RWPE1 (cell line): Measurements from ENCODE around the gene DLGAP3.

Source experiments
- CTCF ChIA-PET: fragments of 350-600 bp; sonication (Branson Sonifier 250); formaldehyde crosslinking; extraction: SDS; loops from one replicate; lab custom pipeline; 2021; lab: Yijun Ruan, JAX
- POLR2A ChIA-PET: fragments of 400-600 bp; formaldehyde crosslinking; extraction: SDS; loops from one replicate; lab custom pipeline; 2020; ENCODE audit warnings: antibody characterized with exemption; ENCODE audit not compliant: low non-redundant PET; lab: Yijun Ruan, JAX
- DNase-seq: peaks from one replicate; pipeline ENCODE4 v3.0.0; 2012; ENCODE audit warnings: low spot score
- H3K27ac ChIP-seq: fragments of 450-650 bp; 2 replicates; pipeline ENCODE4 v1.5.1; 2017
- CTCF ChIP-seq: fragments of 450-650 bp; conservative IDR thresholded peaks from 2 replicates; pipeline ENCODE4 v1.5.1; 2017; ENCODE audit warnings: low read depth, mild to moderate bottlenecking

Gene DLGAP3

GRCh38 chr1:34915521-34915920 is 13.9 kb downstream of the DLGAP3 start:
- H3K27ac ChIP-seq, result no peak overlapping the region
- no peak for DNase-seq
- ChIA-PET POLR2A (no interaction called here), CTCF (no interaction called here)
- no peak for TF ChIP-seq CTCF

- DNase-seq, result no peak
- ChIA-PET POLR2A (no interaction called here), CTCF (interaction anchor here (0.6 kb wide), 1 partner anchor 717 kb away, joined by 3 read pairs; no protein-coding TSS in a partner anchor)
- no peak overlapping the region for H3K27ac ChIP-seq
- no peak for TF ChIP-seq CTCF
These were observed 14.5 kb downstream of the DLGAP3 start for GRCh38 chr1:34914958-34915357.

GRCh38 chr1:34911465-34911864 is 18.0 kb downstream of the DLGAP3 start:
- DNase-seq, result no peak
- TF ChIP-seq CTCF, result no peak
- H3K27ac ChIP-seq, result no peak overlapping the region
- ChIA-PET POLR2A (no interaction called here), CTCF (no interaction called here)

- no peak overlapping the region for H3K27ac ChIP-seq
- no peak for TF ChIP-seq CTCF
- no peak for DNase-seq
- CTCF ChIA-PET, result no interaction called here
- POLR2A ChIA-PET, result no interaction called here
These were observed 19.0 kb downstream of the DLGAP3 start for GRCh38 chr1:34910425-34910824.

GRCh38 chr1:34908369-34908768 is 21.1 kb downstream of the DLGAP3 start:
- ChIA-PET POLR2A (interaction anchor here (0.6 kb wide), 1 partner anchor 12 kb away, joined by 4 read pairs; no protein-coding TSS in a partner anchor), CTCF (interaction anchor here (0.7 kb wide), 1 partner anchor 610 kb away, joined by 3 read pairs; no protein-coding TSS in a partner anchor)
- DNase-seq, result no peak

DNA sequence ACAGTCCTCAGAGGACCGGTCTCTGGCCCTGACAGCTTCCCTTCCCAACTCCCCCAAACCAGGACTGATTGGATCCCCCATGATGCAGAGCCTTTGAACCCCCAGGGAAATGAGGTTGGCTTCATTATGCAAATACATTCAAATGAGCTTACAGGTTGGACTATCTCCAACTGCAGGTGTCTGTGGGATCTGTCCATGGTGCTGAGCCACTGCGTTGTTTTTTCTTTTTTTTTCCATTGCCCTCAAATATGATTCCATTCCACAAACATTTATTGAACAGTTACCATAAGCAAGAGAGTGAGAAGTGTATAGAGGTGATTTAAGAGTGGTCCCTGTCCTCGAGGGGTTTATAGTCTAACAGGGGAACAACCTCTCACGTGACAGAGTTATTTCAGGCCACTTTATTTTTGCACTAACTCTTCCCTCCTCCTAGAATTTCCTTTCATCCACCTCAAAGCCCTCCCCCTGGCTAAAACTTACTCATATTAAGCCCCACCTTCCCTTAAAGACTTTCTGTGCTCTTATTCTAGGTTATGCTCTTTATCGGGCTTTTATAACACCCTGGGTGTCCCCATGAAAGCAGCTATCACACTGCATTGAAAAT is 21.9 kb downstream of the DLGAP3 start:
- CTCF ChIA-PET, result interaction anchor here (0.6 kb wide), 1 partner anchor 8 kb away, joined by 3 read pairs; no protein-coding TSS in a partner anchor
- DNase-seq, result no peak
- POLR2A ChIA-PET, result no interaction called here
- no peak for TF ChIP-seq CTCF
- no peak overlapping the region for H3K27ac ChIP-seq

More at GRCh38 chr1:34908369-34908768, 21.1 kb downstream of the DLGAP3 start:
- no peak for TF ChIP-seq CTCF
- H3K27ac ChIP-seq, result no peak overlapping the region
